Globus pallidus (tissue), 1 donor: ENCODE data around the gene CCNG2.

ENCODE experiments used
- DNase-seq: peaks from one replicate; pipeline ENCODE4 v3.0.0-alpha.2; 2015; ENCODE audit warnings: low spot score

CCNG2 gene

DNA sequence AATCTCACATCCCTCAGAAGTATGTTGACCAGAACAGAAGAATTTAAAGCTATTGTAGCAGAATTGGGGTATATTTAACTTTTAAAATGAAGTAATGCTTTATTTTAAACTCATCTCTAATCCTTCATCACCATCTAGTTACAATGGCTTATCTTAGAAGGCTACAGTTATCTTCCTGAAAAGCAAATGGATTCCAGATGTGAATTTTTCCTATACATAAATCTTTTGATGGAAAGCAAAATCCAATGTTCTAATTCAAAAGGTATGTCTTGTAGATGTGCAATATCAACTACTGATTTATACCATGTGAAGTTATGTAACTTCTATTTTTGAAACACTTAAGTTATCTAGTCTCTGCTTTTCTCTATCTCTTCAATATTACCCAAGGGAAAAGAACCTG is 47.6 kb downstream of the CCNG2 start:
- DNase-seq: no peak

DNA sequence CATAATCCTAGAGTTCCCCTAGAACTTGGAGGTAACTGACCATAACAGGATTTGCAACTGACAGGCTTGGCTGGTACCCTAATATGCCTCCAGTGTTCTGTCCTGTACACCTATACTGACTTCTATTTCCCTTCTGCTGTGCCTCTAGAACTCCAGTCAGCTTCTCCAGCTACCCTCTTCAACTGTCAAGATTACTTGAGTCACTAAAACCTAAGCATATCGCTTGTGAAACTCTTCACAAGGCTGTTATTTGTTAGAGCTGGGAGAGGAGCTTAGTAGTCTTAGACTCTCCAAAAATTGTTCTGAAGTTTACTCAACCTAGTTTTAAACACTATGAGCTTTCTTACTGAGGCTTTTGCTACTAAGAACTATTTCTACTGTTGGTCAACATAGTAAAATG is 52.0 kb downstream of the CCNG2 start:
- DNase-seq: no peak

DNA sequence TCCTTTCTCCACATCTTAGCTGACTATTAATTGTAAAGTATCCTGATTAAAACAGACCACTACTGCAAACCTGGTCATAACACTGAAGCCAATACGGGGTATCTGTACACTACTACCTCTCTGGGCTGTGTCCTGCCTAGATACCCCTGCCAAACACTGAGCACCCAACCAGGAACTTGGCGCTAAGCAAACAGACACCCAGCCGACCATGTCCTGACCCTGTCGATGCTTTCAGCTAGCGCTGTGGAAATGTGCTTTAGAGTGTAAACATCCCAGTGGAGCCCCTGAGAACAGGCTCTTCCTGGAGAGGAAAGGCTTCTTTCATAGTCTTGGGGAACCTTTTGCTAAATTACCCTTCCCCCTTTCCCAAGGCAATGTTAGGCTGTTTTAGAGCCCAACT is 52.9 kb downstream of the CCNG2 start:
- DNase-seq: no peak

DNA sequence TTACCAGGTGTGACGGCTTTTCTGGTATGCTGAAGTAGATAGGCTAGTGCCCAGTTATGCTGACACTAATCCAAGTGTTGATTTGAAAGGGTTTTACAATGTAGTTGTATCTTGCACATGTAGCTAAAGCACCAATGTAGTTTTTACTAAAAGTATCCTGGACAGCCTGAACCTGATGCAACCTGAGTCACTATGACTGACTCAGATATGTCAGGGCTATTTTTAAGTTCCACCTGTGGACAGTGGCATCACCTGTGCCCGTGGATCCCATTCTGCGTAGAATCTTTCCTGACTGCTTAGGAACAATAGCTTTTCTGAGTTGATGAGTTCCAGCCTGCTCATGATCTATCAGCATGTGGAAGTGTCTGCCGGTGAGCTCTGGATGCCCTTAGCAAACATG is 58.1 kb downstream of the CCNG2 start:
- no peak for DNase-seq

DNA sequence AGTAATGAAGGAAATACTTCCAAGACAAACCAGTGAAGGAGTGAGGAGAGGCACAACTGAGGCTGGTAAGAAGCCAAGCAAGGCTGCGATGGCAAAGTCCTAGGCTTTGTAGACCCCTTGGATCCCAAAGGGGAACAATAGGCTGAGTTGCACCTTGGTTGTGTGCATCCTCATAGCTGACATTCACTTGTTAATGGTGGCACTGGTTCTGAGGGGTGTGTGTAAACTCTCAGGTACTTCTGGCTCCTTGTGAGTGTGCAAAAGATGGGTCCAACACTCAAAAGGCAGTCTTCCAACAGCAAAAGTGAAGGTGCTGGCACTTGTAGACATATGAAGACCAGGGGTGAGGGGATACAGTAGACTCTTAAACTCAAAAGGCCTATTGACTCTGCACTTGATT is 60.5 kb downstream of the CCNG2 start:
- DNase-seq: no peak

DNA sequence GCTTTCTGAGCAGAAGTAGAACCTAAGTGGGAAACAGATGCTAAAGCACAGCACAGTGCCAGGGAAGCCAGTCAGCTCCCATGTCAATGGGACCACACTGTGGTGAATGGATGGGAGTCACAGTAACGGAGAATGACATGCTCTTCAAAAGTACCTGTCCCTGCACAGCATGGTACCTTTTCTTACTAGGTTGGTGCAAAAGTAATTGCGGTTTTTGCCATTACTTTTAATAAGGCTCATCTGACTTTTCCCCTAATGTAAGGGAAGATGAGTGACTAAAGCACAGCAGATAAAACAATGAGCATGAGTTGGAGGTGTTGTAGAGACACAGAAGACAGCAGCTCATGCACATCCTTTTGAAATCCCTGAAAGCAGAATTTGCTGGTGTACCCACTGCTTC is 62.3 kb downstream of the CCNG2 start:
- no peak for DNase-seq
